ENCODE results near the gene FRMPD4.
"Not testable (repeated sequence)": the region's sequence is repeated elsewhere in the genome, so short reads cannot be mapped to it uniquely, and the experiment has no call there.

The FRMPD4 gene

DNA sequence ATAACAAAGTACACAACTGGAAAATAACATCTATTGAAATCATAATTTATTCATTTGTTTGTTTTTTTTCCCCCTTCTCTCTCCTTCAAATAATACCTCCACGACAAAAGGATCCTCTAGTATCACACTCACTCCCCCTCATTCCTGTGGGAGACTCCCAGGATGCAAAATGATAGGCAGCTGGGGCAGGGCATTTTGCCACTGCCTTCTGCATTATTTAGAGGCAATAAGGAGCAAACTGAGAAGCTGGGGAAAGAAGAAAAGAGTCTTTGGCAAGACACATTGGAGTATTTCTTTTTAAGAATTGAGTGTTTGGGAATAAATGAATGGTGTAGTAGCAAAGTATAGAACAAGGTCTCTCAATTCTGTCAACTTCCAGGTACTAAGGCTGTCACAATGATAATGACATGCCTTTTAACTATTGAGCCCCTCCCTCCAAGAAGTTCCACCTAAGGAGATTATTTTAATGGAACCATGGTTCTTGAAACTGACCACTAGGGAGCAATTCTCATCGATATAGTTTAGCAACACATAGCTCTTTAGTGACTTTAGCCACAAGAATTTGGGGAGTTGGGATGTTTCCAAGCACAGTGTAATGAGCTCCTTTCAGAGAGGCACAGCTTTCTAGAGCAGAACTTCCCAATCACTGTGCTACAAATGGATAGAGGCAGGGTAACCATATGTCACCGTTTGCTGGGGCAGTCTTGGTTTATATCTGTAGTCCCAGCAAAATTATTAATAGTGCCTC is 303.3 kb downstream of the FRMPD4 start:
- no peak for DNase-seq (ENCODE audit: low read depth)

DNA sequence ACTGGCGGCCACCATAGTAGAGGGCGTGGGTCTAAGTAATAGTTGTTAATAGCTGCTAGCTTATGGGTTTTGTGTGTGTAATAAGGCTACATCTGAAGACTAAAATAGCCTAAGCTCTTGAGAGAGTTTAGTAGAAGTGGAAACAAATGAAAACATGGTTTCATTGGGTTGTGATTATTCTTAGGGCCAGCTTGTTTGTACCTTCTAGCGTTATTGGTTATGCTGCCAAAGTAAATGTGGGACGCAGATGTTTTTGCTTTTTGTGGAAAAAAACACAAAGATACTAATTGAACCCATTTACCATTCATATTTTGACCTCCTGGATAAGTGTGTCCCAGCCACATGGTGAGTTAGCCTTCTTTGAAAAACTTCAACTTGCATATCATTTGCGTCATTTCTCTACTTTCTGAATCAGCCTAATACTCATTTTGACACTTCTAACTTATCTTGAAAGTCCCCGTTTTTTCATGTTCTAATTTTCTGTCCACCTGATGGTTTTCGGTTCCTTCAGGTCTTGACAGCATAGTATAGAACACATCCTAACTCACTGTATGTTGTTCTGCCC is 305.3 kb downstream of the FRMPD4 start:
- no peak for DNase-seq (ENCODE audit: low read depth)

DNA sequence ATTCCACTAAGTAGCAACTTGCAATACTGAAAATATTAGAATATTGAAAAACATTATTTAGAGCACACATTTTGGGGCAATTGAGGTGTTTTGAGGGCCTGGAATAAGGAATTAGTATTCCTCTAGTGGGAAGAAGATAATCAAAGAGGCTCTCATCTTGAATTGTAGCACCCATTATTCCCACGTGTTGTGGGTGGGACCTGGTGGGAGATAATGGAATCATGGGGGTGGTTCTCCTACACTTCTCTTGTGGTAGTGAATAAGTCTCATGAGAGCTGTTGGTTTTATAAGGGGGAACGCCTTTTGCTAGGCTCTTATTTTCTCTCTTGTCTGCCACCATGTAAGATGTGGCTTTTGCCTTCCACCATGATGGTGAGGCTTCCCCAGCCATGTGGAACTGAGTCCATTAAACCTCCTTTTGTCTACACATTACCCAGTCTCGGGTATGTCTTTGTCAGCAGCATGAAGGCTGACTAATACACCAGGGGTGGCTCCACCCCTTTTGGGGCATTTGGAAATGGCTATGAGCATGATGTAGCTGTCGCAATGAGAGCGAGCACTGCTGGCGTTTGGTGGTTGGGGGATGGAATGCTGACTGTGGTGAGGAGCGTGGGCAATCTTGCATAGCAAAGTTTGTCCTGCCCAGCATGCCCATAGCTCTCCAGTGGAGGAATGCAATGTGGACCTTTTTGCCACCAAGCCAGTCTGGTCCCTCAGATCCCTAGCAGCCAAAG is 308.2 kb downstream of the FRMPD4 start:
- DNase-seq (ENCODE audit: low read depth) = no peak

DNA sequence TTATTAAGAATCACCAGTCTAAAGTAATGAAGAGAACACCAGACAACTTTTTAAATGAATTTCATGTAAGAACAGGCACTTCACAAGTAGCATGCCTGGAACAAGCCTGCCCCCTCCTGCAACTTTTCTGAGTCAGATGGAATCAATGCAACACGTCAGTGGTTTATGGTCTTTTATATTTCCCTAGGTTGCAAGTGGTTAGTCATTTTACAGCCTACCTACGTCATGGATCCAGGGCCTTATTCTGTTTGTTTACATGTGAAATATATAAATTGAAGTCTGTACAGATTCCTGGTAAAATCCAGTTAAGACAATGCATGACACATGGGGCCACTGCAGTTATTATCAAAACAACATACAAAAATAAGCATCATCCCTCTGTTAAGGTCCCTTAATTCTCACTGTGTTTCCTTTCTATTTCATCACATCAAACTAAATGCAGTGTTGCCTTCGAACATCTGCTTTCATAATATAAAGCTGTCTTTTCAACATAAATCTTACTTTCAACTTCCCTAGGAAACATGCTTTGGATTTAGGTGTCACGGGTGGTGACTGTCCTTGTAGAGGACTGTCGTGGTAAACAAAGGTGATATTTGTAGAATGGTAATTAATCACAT is 309.3 kb downstream of the FRMPD4 start:
- DNase-seq (ENCODE audit: low read depth) = no peak

DNA sequence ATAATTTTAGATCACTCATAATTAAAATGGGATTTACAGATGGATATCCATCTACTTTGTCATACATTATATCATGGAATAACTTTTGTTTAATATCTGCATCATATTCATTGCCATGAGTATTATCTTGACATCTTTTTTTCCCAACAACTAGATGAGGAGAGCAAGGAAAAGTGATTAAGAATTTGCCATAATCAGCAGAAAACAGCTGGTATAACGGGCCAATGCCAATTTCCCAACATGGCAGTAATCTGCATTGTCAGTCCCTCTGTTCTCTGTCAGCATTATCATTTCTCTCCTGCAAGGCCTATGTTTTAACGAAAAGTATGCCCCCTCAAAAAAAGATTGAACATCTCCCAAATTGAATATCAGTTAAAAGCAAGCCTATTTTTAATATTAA is 314.0 kb downstream of the FRMPD4 start:
- no peak for DNase-seq (ENCODE audit: low read depth)

DNA sequence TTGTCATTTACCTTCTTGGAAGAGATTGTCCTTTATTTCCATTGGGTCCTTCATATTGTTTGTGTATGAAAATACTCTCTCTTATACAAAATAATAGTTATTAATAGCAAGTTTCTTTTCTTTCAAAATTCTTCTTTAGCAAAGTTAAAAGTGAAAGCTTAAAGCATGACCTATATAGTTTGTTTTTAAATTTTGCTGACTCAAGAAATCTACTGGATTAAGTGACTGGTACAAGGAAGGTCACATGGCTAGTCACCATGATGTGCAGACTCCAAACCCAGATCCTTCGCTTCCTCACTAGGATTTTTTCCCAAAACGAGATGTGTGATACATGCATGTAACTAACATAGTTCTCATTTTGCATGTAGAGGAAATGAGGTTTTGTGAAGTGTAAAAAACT is 322.7 kb downstream of the FRMPD4 start:
- no peak for DNase-seq (ENCODE audit: low read depth)

DNA sequence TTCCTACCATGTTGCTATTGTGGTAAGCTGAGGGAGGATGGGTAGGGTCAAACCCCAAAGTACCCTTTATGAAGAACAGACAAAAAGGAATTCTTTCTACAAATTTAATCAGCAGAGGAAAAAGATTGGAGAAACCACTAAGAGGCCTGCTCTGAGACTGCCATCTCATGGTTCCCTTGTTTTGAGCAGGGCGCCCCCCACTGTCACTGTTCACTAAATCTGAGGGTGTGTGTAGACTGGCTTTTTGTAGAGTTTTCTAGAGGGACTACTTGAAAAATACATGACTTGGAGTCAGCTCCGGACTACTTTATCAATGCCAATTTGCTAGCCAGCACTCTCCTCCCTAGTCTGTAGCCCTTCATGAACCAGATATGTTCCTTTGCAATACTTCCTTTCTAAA is 324.8 kb downstream of the FRMPD4 start:
- DNase-seq (ENCODE audit: low read depth) = no peak

DNA sequence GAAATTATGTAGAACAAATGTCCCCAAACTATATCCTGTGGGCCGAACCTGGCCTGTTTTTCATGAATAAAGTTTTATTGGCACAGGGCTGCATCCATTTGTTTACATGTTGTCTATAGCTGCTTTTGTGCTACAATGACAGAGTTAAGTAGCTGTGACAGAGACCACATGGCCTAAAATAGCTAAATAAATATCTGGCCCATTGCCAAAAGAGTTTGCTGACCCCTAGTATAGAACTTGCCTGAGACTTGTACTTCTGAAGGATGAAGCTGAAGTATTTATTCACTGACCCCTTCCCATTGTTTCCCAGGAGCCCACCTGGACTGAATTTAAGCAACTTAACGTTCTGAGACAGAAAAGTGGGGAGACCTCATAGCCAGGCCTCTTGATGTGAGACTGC is 325.6 kb downstream of the FRMPD4 start:
- no peak for DNase-seq (ENCODE audit: low read depth)

DNA sequence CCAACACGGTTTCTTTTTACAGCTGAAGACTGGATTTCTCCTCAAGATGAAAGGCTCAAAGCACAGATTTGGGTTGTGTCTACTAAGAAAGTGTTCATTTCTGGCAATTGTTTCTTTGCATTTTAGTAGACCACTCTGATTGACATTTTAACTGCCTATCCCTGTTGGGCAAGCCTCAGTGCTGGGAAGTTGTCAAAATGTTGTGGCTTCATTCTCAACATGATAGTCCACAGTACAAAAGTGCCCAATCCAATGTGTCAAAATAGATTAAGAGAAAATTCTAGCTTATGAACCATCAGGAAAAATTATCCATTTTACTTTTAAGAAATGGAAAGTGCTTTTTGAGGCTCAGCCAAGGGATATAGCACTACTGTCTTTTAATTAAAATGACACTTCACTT is 329.0 kb downstream of the FRMPD4 start:
- no peak for DNase-seq (ENCODE audit: low read depth)

DNA sequence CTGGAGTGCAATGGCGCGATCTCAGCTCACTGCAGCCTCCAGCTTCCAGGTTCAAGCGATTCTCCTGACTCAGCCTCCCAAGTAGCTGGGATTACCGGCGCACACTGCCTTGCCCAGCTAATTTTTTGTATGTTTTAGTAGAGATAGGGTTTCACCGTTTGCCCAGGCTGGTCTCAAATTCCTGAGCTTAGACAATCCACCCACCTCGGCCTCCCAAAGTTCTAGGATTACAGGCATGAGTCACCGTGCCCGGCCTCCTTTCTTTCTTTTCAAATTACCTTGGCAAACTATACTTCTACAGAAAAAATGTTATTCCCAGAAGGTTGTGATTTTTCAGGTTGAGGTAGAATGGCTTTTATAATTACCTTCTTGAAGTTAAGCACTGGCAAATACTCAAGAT is 331.0 kb downstream of the FRMPD4 start:
- DNase-seq (ENCODE audit: low read depth) = no peak

DNA sequence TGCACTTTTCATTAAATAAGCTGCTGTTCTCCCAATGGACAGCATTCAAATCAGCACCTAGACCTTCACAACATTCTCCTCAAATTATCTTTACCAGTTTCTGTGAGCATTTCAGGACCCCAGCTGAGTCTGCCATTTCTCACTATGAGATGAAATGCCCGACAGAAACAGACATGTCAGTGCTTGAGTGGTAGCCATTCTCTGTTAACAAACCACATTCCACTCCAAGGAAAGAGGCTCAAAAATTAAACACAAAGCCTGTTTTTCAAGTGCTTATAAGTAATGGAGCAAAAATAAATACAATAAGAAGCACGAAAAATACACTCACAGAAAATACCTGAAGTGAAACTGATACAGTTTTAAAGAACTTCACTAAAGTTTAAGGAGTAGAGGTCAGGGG is 332.8 kb downstream of the FRMPD4 start:
- no peak for DNase-seq (ENCODE audit: low read depth)

DNA sequence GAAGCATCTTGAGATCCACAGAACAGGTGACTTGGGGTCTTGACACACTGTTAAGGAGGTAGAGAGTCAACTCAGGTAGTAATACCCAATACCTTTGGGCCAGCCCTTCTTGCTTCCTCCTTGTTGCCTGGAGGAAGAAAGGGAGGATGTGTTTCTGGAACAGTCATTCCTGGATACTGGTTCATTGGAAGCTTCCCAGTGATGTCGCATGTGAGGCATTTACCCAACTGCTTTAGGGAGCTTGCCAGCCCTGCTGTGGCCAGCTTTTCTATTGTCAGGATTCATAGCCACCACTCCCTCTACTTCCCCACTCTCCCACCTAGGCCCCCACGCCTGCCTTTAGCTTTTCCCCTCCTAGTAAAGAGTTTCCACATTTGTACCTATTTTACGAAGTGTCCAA is 342.7 kb downstream of the FRMPD4 start:
- no peak for DNase-seq (ENCODE audit: low read depth)

DNA sequence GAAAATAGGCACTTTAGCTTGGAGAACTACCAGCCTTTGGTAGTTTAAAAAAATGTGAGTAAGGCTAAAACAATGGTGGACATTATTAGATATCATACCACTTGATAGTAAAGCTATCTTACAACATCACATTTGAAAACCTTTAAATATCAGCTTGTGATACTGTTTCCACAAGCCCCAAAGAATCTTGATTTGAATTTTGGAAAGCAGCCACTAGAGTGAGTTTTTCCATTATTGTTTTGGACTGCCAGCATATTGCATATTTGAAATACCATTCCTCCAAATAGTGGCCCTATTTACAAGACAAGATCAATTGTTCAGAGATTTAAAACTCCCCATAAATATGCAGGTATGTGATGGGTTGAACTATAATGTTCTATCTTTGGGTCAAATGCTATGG is 349.9 kb downstream of the FRMPD4 start:
- DNase-seq (ENCODE audit: low read depth) = no peak

DNA sequence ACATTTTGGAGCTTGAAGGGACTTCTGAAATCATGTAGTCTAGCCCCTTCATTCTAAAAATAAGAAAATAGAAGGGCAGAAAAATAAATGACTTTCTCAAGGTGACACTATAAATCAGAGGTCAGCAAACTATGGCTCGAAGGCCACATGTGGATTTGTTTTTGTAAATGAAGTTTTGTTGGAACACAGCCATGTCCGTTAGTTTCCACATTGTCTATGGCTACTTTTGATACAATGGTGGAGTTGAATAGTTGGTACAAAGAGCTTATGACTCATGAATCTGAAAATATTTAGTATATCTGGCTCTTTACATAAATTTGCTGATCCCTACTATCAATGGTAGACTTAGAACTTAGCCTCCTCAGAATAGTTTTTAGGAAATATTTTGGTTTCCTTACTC is 350.5 kb downstream of the FRMPD4 start:
- DNase-seq (ENCODE audit: low read depth) = no peak

DNA sequence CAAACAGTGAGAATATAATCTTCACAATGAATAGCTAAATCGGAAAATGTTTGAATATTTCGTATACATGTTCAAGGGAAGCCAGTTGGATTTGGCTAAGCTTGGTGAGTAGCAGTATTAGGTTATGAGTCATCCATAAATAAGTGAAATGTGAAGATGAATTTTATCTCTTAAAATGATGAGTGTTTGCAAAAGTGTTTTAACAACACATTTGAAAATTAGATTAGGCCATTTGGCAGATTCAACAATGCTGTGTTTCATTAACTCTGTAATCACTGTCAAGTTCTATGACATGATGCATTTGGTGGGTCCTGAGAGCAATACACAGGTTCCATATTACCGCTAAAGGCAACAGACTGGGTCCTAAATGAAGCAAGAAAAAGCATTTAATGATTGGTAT is 351.1 kb downstream of the FRMPD4 start:
- DNase-seq (ENCODE audit: low read depth) = no peak

DNA sequence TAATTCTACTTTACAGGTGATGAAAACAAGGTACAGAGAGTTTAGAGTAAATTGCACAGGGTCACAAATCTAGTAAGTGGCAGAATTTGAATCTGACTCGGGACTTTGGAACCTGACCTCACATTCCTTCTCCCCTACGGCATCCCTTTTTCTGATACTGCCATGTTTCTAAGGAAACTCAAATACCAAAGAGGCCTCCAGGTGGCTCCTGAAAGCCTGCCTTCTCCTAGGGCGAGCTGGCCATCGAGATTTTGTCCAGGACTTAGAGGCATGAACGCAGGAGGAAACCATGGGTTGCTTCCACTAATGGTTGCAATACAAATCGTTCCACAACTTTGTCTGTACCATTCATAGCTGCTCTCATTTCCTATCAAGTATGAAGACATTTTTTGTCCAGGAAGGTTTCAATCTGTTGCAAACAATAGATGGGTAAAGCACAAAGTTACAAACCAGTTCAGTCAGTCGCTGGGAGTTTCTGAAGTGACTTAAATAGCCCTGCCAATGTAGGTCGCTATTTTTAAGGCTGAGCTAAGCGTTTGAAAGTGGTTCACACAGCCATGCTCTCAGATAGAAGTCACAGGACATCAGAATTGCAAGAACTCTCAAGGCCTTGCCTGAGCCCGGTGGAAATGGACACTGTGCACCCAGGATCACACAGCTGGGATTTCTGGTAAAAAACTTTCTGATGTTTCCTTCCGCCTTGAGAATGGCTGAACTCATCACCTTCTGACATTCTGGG is 356.3 kb downstream of the FRMPD4 start:
- no peak for DNase-seq (ENCODE audit: low read depth)

DNA sequence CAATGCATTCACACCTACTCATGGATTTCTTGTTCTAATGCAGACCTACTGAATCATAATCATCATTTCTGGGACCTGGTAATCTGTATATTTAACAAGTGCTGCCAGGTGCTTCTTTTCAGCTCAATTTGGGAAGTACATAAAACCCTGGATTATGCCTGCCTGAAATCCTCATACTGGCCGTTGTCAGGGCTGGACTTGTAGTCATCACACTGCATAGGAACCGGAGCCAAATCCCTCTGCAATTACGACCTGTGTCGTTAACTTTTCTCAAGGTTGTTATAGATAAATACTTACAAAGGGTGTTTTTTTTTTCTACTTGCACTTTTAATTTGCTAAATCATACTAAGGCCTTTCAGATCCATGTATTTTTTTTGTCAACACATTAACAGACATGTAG is 358.1 kb downstream of the FRMPD4 start:
- no peak for DNase-seq (ENCODE audit: low read depth)

DNA sequence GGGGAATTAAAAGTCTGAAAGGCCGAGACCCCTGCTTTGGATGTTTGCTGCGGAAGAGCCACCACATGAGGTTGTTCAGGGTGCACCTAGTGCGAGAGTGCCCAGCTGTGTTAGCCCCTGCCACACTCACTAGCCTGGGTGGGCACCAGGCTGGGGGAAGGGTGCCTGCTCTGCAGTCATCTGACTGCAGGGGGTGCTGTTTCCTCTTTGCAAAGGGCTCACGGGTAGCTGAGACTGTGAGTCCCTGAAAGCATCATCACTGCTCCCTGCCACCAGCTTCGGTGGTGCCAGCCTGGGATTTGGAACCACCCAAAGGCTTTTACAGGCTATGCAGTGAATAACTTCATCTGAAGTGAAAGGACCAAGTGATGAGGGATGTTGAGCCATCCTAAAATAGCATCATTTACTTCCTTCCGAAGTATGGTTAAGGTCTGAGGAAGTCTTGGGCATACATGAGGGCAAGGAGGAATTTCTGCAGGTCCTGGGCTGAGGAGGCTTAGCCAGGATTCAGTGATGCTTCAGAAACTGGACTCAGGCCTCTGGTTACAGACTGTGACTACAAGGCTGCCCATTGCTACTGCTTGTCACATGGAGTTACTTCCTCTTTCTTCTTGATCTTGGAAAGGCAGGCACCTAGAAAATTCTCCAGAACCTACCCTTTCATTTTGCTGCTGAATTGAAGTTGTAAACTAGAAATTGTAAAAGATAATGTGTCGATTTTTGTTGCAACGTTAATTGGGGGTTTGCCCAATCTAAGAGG is 359.7 kb downstream of the FRMPD4 start:
- no peak for DNase-seq (ENCODE audit: low read depth)

DNA sequence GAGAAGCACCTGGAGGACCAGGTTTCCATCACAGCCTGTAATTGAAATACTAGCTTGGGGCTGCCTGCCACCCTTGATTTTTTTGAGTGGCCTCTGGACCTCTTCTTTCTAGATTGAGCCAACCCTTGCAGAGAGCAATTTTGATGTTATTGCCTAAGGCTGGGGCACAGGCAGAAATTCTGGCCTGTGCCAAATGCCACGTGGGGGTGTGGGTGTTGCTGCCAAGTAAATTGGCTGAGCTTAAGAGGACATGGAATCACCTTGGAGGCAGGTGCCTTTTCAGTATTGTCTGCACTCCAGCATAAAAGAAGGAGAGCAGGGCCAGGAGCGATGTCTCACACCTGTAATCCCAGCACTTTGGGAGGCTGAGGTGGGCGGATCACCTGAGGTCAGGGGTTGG is 366.9 kb downstream of the FRMPD4 start:
- no peak for DNase-seq (ENCODE audit: low read depth)

DNA sequence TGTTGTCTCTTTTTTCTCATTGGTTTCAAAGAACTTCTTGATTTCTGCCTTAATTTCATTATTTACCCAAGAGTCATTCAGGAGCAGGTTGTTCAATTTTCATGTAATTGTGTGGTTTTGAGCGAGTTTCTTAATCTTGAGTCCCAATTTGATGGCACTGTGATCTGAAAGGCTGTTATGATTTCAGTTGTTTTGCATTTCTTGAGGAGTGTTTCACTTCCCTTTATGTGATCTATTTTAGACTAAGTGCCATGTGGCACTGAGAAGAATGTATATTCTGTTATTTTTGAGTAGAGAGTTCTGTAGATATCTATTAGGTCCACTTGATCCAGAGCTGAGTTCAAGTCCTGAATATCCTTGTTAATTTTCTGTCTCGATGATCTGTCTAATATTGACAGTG is 377.1 kb downstream of the FRMPD4 start:
- not testable (repeated sequence) for DNase-seq (ENCODE audit: low read depth)

DNA sequence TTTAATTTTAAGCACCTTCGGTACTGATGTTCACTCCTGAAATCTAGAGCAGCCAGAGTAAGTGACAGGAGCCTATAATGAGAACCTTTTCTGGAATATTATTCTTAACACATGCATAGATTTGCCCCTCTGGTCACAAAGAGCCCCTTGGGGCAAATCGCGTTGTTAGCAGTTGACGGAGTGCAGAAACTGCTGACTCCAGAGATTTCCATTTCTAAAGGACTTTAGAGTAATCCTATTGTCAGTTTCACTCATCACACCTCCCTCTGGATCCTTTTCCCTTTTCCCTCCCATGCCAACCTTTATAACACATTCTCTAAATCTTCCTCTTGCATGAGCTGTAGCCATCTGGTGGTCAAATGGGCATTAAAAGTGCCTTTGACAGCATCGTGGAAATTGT is 388.0 kb downstream of the FRMPD4 start:
- DNase-seq (ENCODE audit: low read depth) = no peak

DNA sequence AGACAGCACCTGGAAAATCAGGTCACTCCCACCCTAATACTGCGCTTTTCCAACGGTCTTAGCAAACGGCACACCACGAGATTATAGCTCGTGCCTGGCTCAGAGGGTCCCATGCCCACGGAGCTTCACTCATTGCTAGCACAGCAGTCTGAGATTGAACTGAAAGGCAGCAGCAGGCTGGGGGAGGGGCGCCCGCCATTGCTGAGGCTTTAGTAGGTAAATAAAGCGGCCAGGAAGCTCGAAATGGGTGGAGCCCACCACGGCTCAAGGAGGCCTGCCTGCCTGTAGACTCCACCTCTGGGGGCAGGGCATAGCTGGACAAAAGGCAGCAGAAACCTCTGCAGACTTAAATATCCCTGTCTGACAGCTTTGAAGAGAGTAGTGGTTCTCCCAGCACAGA is 399.8 kb downstream of the FRMPD4 start:
- not testable (repeated sequence) for DNase-seq (ENCODE audit: low read depth)
